Retinal pigment epithelial cell (primary cell): ENCODE data around the gene HJV.

Experiments
- DNase-seq: peaks from one replicate; pipeline ENCODE4 v3.0.0-alpha.2; 2010; ENCODE audit warnings: low read depth
- H3K4me3 ChIP-seq: 2 replicates; pipeline ENCODE4 v1.5.1; 2011; ENCODE audit warnings: mild to moderate bottlenecking, low read length, control low read depth, moderate library complexity
- TF ChIP-seq, protein P1 (sequence below): conservative IDR thresholded peaks from 2 replicates; pipeline ENCODE4 v1.5.1; 2011; ENCODE audit warnings: low read depth, low read length, control low read depth, inconsistent platforms

Gene HJV

DNA sequence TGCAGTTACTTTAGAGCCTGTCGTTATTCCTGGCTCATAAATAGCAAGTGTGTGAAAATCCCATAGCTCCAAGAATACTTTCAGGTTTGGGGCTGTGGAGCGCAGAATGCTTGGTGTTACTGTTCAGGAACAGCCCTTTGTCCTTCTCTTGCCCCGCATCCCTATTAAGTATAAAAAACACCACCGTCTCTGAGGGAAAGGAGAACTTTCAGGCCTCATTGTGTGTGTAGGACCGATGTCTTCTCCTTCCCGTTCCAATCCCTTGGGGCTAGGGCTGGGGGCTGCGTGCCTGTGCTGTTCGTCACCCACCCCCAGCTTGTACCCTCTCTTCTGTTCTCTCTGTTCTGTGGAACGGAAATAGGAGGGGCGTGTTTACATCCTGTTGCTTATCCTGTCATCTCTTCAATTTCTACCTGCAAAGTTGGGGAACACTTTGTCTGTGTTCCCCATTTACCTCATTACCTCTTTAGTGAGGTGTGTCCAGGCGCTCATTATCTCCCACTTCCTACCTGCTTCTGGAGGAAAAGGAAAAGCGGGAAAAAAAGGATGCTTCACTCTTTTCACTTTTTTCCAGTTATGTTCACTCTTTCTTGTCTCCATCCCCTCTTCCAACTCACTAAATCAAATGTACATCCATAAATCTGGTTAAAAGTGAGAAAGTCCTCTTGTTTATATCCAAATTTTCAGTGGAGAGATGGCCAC is 24.4 kb downstream of the HJV start:
- peak overlapping the region; percentile 98 for H3K4me3 ChIP-seq
- TF ChIP-seq, protein P1, sequence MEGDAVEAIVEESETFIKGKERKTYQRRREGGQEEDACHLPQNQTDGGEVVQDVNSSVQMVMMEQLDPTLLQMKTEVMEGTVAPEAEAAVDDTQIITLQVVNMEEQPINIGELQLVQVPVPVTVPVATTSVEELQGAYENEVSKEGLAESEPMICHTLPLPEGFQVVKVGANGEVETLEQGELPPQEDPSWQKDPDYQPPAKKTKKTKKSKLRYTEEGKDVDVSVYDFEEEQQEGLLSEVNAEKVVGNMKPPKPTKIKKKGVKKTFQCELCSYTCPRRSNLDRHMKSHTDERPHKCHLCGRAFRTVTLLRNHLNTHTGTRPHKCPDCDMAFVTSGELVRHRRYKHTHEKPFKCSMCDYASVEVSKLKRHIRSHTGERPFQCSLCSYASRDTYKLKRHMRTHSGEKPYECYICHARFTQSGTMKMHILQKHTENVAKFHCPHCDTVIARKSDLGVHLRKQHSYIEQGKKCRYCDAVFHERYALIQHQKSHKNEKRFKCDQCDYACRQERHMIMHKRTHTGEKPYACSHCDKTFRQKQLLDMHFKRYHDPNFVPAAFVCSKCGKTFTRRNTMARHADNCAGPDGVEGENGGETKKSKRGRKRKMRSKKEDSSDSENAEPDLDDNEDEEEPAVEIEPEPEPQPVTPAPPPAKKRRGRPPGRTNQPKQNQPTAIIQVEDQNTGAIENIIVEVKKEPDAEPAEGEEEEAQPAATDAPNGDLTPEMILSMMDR, result no peak
- DNase-seq, result no peak

- H3K4me3 ChIP-seq, result peak within 1 kb of the TSS; percentile 98
- TF ChIP-seq, protein P1, result no peak
- DNase-seq, result peak; percentile 88
These were observed 25.0 kb downstream of the HJV start, which contains the start of gene TXNIP for GRCh38 chr1:145996433-145997015. TXNIP (minus strand) TSS chr1:145996579; CDS start chr1:145996266, 313 bp downstream.

DNA sequence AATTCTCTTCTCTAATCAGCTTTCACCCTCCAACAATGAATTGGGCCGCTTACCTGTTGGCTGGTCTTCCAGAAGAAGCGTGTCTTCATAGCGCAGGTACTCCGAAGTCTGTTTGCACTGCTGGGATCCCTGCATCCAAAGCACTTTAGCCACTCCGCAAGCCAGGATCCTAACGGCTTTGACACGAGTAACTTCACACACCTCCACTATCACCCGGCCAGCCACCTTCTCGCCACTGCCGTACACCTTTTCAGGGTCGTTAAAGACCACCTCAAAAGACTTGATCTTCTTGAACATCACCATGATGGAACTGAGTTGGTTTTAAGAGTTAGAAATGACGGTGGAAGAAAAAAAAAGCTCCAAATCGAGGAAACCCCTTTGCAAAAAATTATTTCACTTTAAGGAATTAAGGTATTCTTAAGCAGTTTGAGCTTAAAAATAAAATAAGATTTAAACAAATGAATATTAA is 25.5 kb downstream of the HJV start:
- no peak for DNase-seq
- H3K4me3 ChIP-seq, result peak overlapping the region; percentile 98
- TF ChIP-seq, protein P1, result no peak

- TF ChIP-seq, protein P1, result no peak
- H3K4me3 ChIP-seq, result peak overlapping the region; percentile 98
- no peak for DNase-seq
These were observed 26.2 kb downstream of the HJV start for GRCh38 chr1:145995148-145995881.

- TF ChIP-seq, protein P1, result no peak
- H3K4me3 ChIP-seq, result peak overlapping the region; percentile 98
- DNase-seq, result no peak
These were observed 27.0 kb downstream of the HJV start for GRCh38 chr1:145994391-145995120.

- no peak for DNase-seq
- peak overlapping the region; percentile 98 for H3K4me3 ChIP-seq
- TF ChIP-seq, protein P1, result no peak
These were observed 27.7 kb downstream of the HJV start for GRCh38 chr1:145993618-145994390.
